Activated naive CD8-positive, alpha-beta T cell treated with anti-CD3 and anti-CD28 coated beads, Interleukin-2, amount 10 ng/mL, durations not matched to agents 7 days and 5 days (primary cell): Measurements from ENCODE around the gene ZC3HAV1. TPM values are rescaled to one million over a fixed set of nuclear protein-coding genes. Genes with fewer than 3 reads are reported as not detected.
"Not testable (repeated sequence)": the region's sequence is repeated elsewhere in the genome, so short reads cannot be mapped to it uniquely, and the experiment has no call there.

Source experiments
- ATAC-seq: fragments of 150-1000 bp; cut with Tn5 transposase; one replicate; pipeline ENCODE4 v1.10.0; 2021; ENCODE audit warnings: low read depth, moderate library complexity
- POLR2A ChIA-PET: fragments of 350-600 bp; sonication (Branson Sonifier 250); formaldehyde crosslinking; loops from one replicate; lab custom pipeline; 2021; ENCODE audit warnings: antibody characterized with exemption; lab: Charles Lee
- DNase-seq: peaks from one replicate; pipeline ENCODE4 v3.0.0; 2021
- H3K27ac Mint-ChIP-seq: one replicate; pipeline ENCODE4 v1.8.0; 2022; ENCODE audit warnings: mild to moderate bottlenecking, mixed read lengths
- H3K27me3 Mint-ChIP-seq: one replicate; pipeline ENCODE4 v1.8.0; 2022; ENCODE audit warnings: mild to moderate bottlenecking, moderate library complexity, mixed read lengths
- H3K36me3 Mint-ChIP-seq: one replicate; pipeline ENCODE4 v1.8.0; 2021; ENCODE audit warnings: mild to moderate bottlenecking, mixed read lengths
- H3K4me1 Mint-ChIP-seq: one replicate; pipeline ENCODE4 v1.8.0; 2021; ENCODE audit warnings: mixed read lengths
- H3K4me3 Mint-ChIP-seq: one replicate; pipeline ENCODE4 v1.8.0; 2022; ENCODE audit warnings: mild to moderate bottlenecking, moderate library complexity, mixed read lengths
- H3K9me3 Mint-ChIP-seq: one replicate; pipeline ENCODE4 v1.8.0; 2021; ENCODE audit warnings: mixed read lengths
- total RNA-seq, 2 experiments: library from RNA; stranded (reverse); gene quantifications; one replicate each; pipeline ENCODE4 v1.2.3, GENCODE V29; 2021

Gene ZC3HAV1
- total RNA-seq, 2 experiments from 2014 or later = 136 TPM

DNA sequence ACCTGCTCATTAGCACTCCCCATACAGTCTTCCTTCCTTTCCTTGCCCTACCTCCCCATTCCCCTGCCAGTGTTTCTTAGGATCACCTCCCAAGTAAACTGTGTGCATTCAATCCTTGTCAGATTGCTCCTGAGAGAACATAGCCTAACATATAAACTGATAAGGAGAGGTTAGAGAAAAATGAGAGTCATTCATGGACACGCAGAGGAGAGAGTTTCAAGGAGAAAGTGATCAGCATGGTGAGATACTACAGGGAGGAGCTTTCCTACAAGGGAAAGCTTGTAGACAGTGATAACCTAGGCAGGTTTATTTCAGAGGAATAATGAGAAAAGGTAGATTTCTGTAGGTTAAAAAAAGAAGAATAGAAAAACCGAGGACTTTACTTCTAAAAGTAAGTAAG, 70.8 kb downstream of the ZC3HAV1 start:
- no peak overlapping the region for H3K4me3 Mint-ChIP-seq
- POLR2A ChIA-PET = no interaction called here
- ATAC-seq = no peak
- H3K4me1 Mint-ChIP-seq = peaks cover 25% of the 10 kb centered on the region
- peaks cover 9% of the 10 kb centered on the region for H3K27me3 Mint-ChIP-seq
- DNase-seq = no peak
- H3K27ac Mint-ChIP-seq = no peak overlapping the region
- H3K36me3 Mint-ChIP-seq = peaks cover 13% of the 10 kb centered on the region
- H3K9me3 Mint-ChIP-seq = no peaks in the 10 kb centered on the region

DNA sequence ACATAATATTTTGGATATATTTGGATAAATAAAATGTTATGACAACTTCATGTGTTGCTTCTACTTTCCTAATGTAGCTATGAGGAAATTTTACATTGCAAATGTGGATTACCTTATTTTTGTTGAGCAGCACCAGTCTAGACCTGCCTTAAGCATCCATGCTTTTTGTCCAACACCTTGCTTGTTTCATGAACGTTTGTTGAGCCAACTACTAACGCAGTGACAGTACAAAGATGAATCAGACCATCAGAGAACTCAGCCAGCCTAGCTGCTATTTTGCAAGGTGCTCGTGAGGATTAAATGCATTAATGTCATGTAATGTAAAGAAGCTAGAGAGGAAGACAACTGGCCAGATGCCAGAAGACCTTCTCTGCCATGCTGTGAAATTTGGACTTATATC, 72.6 kb downstream of the ZC3HAV1 start:
- Mint-ChIP-seq H3K27ac (no peak overlapping the region), H3K4me3 (no peak overlapping the region), H3K9me3 (no peaks in the 10 kb centered on the region), H3K36me3 (peaks cover 11% of the 10 kb centered on the region), H3K4me1 (peaks cover 25% of the 10 kb centered on the region), H3K27me3 (peaks cover 9% of the 10 kb centered on the region)
- POLR2A ChIA-PET = no interaction called here
- DNase-seq (no peak), ATAC-seq (no peak)

GRCh38 chr7:139035586-139036353, 73.8 kb downstream of the ZC3HAV1 start, which contains the start of gene ZC3HAV1L:
ZC3HAV1L (minus strand) TSS chr7:139036042; CDS start chr7:139036017, 25 bp downstream.
- Mint-ChIP-seq H3K27me3 (peaks cover 9% of the 10 kb centered on the region), H3K4me1 (peaks cover 18% of the 10 kb centered on the region), H3K4me3 (peak within 1 kb of the TSS; percentile 87), H3K9me3 (no peaks in the 10 kb centered on the region), H3K27ac (peak within 1 kb of the TSS; percentile 84), H3K36me3 (peaks cover 15% of the 10 kb centered on the region)
- peak; percentile 74 for DNase-seq
- POLR2A ChIA-PET = interaction anchor here (1.5 kb wide), 1 partner anchor 59 kb away, joined by 5 read pairs; no protein-coding TSS in a partner anchor
- peak; percentile 79 for ATAC-seq

- peaks cover 18% of the 10 kb centered on the region for H3K4me1 Mint-ChIP-seq
- no peaks in the 10 kb centered on the region for H3K9me3 Mint-ChIP-seq
- ATAC-seq (peak; percentile 53), DNase-seq (peak; percentile 55)
- H3K36me3 Mint-ChIP-seq = peaks cover 18% of the 10 kb centered on the region
- peak overlapping the region; percentile 87 for H3K4me3 Mint-ChIP-seq
- H3K27me3 Mint-ChIP-seq = peaks cover 9% of the 10 kb centered on the region
- POLR2A ChIA-PET = interaction anchor here (1.5 kb wide), 1 partner anchor 60 kb away, joined by 5 read pairs; no protein-coding TSS in a partner anchor
- H3K27ac Mint-ChIP-seq = peak overlapping the region; percentile 84
Measured at GRCh38 chr7:139034855-139035585, 74.5 kb downstream of the ZC3HAV1 start.

DNA sequence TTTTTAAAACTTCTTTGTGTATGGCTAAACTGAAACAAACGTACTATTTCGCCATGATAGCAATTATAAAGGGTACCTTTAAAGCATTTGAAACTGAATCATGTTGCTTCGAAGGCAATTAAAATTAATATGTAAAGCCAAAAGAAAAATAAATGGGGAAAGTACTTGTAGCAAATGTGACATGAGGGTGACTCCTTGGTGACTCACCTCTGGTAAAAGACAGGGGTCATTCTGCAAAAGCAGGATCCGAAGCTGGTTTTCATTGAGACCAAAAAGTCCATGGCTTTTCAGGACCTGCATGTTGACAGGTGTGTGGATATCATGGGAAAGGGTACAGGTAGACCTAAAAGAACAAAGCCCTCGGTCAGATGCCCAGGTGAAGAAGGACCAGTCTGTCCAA, 75.2 kb downstream of the ZC3HAV1 start:
- Mint-ChIP-seq H3K4me3 (peak overlapping the region; percentile 87), H3K4me1 (peaks cover 18% of the 10 kb centered on the region), H3K36me3 (peaks cover 24% of the 10 kb centered on the region), H3K9me3 (no peaks in the 10 kb centered on the region), H3K27ac (no peak overlapping the region), H3K27me3 (peaks cover 9% of the 10 kb centered on the region)
- DNase-seq (no peak), ATAC-seq (no peak)
- POLR2A ChIA-PET = interaction anchor here (1.5 kb wide), 1 partner anchor 61 kb away, joined by 5 read pairs; no protein-coding TSS in a partner anchor

- Mint-ChIP-seq H3K27me3 (peaks cover 9% of the 10 kb centered on the region), H3K27ac (no peak overlapping the region), H3K4me3 (no peak overlapping the region), H3K36me3 (peaks cover 29% of the 10 kb centered on the region), H3K4me1 (peaks cover 19% of the 10 kb centered on the region), H3K9me3 (no peaks in the 10 kb centered on the region)
- ATAC-seq = no peak
- POLR2A ChIA-PET = no interaction called here
- no peak for DNase-seq
Measured at GRCh38 chr7:139033346-139034114, 76.0 kb downstream of the ZC3HAV1 start.

DNA sequence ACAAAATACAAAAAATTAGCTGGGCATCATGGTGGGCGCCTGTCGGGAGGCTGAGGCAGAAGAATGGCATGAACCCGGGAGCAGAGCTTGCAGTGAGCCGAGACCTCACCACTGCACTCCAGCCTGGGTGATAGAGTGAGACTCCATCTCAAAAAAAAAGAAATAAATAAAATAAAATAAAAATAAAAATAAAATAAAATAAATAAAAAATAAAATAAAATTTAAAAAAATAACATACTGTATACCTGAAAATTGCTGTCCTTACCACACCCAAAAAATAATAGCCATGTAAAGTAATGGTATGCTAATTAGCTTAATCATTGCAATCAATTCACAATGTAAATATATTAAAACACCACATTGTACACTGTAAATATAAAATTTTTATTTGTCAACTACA, 77.0 kb downstream of the ZC3HAV1 start:
- no peak for DNase-seq
- peaks cover 2% of the 10 kb centered on the region for H3K27me3 Mint-ChIP-seq
- POLR2A ChIA-PET = no interaction called here
- peaks cover 35% of the 10 kb centered on the region for H3K36me3 Mint-ChIP-seq
- H3K9me3 Mint-ChIP-seq = no peaks in the 10 kb centered on the region
- no peak overlapping the region for H3K4me3 Mint-ChIP-seq
- no peak for ATAC-seq
- peaks cover 19% of the 10 kb centered on the region for H3K4me1 Mint-ChIP-seq
- H3K27ac Mint-ChIP-seq = no peak overlapping the region

GRCh38 chr7:139029353-139029752, 80.2 kb downstream of the ZC3HAV1 start:
- Mint-ChIP-seq H3K27me3 (no peaks in the 10 kb centered on the region), H3K4me3 (no peak overlapping the region), H3K36me3 (peaks cover 46% of the 10 kb centered on the region), H3K4me1 (peaks cover 12% of the 10 kb centered on the region), H3K9me3 (no peaks in the 10 kb centered on the region), H3K27ac (no peak overlapping the region)
- POLR2A ChIA-PET = no interaction called here
- DNase-seq = no peak
- ATAC-seq = no peak

DNA sequence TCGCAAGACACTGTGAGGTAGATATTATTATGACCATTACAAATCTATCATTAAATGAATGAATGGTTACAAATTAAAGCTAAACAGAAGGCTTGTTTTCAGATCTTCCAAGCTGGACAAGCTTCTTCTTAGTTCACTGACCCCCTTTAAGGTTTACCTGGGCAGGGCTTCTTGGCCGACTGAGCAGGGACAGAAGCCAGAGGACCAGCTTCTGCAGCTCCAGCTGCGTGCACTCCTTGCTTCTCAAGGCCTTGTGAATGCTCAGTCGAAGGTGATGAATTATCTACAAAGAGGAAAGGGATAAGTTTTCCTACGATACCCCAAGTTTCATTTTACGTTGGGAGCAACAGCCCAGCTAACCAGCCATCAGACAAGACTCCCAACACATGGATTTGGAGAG, 83.0 kb downstream of the ZC3HAV1 start:
- Mint-ChIP-seq H3K4me1 (peaks cover 6% of the 10 kb centered on the region), H3K9me3 (no peaks in the 10 kb centered on the region), H3K36me3 (peaks cover 41% of the 10 kb centered on the region), H3K27me3 (no peaks in the 10 kb centered on the region), H3K27ac (no peak overlapping the region), H3K4me3 (no peak overlapping the region)
- no peak for DNase-seq
- no peak for ATAC-seq
- POLR2A ChIA-PET = no interaction called here

DNA sequence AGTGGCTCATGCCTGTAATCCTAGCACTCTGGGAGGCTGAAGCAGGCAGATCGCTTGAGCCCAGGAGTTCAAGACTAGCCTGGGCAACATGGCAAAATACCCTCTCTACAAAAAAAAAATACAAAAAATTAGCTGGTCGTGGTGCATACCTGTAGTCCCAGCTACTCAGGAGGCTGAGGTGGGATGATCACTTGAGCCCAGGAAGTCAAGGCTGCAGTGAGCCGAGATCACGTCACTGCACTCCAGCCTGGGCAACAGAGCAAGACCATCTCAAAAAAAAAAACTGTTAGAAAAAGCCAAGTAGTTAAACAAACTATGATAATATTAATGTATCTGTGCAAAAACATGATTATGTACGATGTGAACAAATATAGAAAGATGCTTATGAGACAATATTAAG, 83.7 kb downstream of the ZC3HAV1 start:
- H3K27me3 Mint-ChIP-seq, H3K4me3 Mint-ChIP-seq, H3K9me3 Mint-ChIP-seq, POLR2A ChIA-PET, DNase-seq, ATAC-seq, H3K4me1 Mint-ChIP-seq, H3K27ac Mint-ChIP-seq: not testable (repeated sequence)
- peaks cover 39% of the 10 kb centered on the region for H3K36me3 Mint-ChIP-seq

DNA sequence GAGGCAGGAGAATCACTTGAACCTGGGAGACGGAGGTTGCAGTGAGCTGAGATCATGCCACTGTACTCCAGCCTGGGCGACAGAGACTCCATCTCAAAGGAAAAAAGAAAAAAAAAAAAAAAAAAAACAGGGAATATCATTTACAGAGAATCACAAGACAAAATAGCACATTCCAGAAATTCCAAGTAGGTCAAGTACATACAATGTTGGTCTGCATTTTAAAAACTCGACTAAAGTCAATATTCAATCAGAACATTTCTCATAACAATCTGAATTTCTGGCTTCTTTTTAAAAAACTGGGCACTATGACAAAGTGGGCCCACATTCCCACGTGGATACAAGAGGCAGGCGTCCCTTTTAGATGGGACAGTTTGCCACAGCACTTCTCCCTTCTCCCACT, 86.4 kb downstream of the ZC3HAV1 start:
- Mint-ChIP-seq H3K27me3 (no peaks in the 10 kb centered on the region), H3K36me3 (peaks cover 29% of the 10 kb centered on the region), H3K4me1 (peaks cover 1% of the 10 kb centered on the region), H3K27ac (no peak overlapping the region), H3K9me3 (no peaks in the 10 kb centered on the region), H3K4me3 (no peak overlapping the region)
- DNase-seq (no peak), ATAC-seq (no peak)
- POLR2A ChIA-PET = no interaction called here

GRCh38 chr7:139022286-139022685, 87.2 kb downstream of the ZC3HAV1 start:
- Mint-ChIP-seq H3K4me1 (peaks cover 4% of the 10 kb centered on the region), H3K4me3 (no peak overlapping the region), H3K36me3 (peaks cover 27% of the 10 kb centered on the region)

DNA sequence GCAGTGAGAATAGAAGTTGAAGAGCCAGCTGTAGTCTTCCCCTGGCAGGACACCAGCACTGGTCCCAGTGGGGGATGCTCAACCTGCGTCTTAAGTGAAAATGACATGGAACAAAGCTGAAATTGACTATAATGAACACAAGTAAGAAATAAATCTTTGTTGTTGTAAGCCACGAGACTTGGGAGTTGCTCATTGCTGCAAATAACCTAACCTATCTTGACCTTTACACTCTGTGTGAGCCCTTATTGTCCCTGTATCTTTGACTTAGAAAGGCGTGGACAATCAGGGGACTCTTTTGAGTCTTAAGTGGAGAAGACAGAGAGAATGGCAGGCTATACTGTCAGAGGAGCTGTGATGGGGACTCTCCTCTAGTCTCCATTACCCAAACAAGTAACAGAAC, 90.6 kb downstream of the ZC3HAV1 start:
- no peak overlapping the region for H3K4me3 Mint-ChIP-seq
- H3K27me3 Mint-ChIP-seq = peaks cover 7% of the 10 kb centered on the region
- H3K27ac Mint-ChIP-seq = no peak overlapping the region
- H3K36me3 Mint-ChIP-seq = peaks cover 16% of the 10 kb centered on the region
- ATAC-seq (no peak), DNase-seq (no peak)
- H3K4me1 Mint-ChIP-seq = peaks cover 7% of the 10 kb centered on the region
- no peaks in the 10 kb centered on the region for H3K9me3 Mint-ChIP-seq
- POLR2A ChIA-PET = interaction anchor here (0.6 to 1.4 kb wide), 2 partner anchors 31 to 44 kb away, joined by 4 to 6 read pairs; no protein-coding TSS in a partner anchor

More at GRCh38 chr7:139022286-139022685, 87.2 kb downstream of the ZC3HAV1 start:
- no peak for DNase-seq
- POLR2A ChIA-PET = no interaction called here
- H3K27ac Mint-ChIP-seq = peak overlapping the region; percentile 7
- no peaks in the 10 kb centered on the region for H3K27me3 Mint-ChIP-seq
- H3K9me3 Mint-ChIP-seq = no peaks in the 10 kb centered on the region
- no peak for ATAC-seq
